ENCODE measurements around the gene SWSAP1.

SWSAP1 gene

DNA sequence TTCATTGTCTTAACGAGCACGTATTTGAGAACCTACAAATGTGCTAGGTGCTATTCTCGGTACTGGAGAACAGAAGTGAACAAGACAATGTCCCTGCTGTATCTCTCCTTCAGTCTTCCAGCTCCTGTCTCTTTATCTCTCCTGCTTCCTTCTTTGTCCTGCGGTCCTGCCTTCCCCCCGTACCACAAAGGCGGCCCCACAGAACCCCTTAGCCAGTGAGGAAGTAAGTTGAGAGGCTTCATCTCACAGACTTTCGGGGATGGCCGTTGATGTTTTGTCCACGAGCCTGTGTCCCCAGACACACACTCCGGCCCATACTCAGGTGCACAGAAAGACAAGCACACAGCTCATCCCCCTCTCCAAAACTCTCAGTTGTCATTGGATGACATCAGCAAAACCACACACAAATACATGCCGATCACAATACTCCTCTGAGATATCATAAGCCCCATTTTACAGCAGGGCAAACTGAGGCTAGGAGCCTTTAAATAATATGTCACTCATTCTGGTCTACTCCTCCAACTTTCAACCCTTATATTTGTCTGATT lies 507 bp upstream of the SWSAP1 start (continued):
- peak; percentile 64 for TF ChIP-seq ZNF324 (tag by site-specific recombination; IDR thresholded peaks at IDR 0.05)
- TF ChIP-seq, protein P1, sequence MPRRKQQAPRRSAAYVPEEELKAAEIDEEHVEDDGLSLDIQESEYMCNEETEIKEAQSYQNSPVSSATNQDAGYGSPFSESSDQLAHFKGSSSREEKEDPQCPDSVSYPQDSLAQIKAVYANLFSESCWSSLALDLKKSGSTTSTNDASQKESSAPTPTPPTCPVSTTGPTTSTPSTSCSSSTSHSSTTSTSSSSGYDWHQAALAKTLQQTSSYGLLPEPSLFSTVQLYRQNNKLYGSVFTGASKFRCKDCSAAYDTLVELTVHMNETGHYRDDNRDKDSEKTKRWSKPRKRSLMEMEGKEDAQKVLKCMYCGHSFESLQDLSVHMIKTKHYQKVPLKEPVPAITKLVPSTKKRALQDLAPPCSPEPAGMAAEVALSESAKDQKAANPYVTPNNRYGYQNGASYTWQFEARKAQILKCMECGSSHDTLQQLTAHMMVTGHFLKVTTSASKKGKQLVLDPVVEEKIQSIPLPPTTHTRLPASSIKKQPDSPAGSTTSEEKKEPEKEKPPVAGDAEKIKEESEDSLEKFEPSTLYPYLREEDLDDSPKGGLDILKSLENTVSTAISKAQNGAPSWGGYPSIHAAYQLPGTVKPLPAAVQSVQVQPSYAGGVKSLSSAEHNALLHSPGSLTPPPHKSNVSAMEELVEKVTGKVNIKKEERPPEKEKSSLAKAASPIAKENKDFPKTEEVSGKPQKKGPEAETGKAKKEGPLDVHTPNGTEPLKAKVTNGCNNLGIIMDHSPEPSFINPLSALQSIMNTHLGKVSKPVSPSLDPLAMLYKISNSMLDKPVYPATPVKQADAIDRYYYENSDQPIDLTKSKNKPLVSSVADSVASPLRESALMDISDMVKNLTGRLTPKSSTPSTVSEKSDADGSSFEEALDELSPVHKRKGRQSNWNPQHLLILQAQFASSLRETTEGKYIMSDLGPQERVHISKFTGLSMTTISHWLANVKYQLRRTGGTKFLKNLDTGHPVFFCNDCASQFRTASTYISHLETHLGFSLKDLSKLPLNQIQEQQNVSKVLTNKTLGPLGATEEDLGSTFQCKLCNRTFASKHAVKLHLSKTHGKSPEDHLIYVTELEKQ (tag by site-specific recombination; IDR thresholded peaks at IDR 0.05; ENCODE audit: borderline replicate concordance), result 0 out of 2 replicates have a peak, but pooled peaks have one; percentile 29
- TF ChIP-seq IKZF3 (tag by site-specific recombination; IDR thresholded peaks at IDR 0.05), result no peak
- TF ChIP-seq ZNF76 (tag by site-specific recombination; IDR thresholded peaks at IDR 0.05; ENCODE audit: borderline replicate concordance, low read depth), result no peak
- TF ChIP-seq, protein P2, sequence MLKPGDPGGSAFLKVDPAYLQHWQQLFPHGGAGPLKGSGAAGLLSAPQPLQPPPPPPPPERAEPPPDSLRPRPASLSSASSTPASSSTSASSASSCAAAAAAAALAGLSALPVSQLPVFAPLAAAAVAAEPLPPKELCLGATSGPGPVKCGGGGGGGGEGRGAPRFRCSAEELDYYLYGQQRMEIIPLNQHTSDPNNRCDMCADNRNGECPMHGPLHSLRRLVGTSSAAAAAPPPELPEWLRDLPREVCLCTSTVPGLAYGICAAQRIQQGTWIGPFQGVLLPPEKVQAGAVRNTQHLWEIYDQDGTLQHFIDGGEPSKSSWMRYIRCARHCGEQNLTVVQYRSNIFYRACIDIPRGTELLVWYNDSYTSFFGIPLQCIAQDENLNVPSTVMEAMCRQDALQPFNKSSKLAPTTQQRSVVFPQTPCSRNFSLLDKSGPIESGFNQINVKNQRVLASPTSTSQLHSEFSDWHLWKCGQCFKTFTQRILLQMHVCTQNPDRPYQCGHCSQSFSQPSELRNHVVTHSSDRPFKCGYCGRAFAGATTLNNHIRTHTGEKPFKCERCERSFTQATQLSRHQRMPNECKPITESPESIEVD (tag by site-specific recombination; IDR thresholded peaks at IDR 0.05), result no peak
- TF ChIP-seq REPIN1 (tag by site-specific recombination; IDR thresholded peaks at IDR 0.05; ENCODE audit: low read depth), result no peak
- TF ChIP-seq INSM2 (tag by site-specific recombination; IDR thresholded peaks at IDR 0.05), result peak; percentile 62; the same call in 1 of the 2 replicates
- 0 out of 2 replicates have a peak, but pooled peaks have one; percentile 47 for TF ChIP-seq ZSCAN30 (tag by site-specific recombination; IDR thresholded peaks at IDR 0.05)
- no peak for TF ChIP-seq ZNF837 (tag by site-specific recombination; IDR thresholded peaks at IDR 0.05)
- TF ChIP-seq ZNF114 (tag by site-specific recombination; IDR thresholded peaks at IDR 0.05), result no peak
- TF ChIP-seq, protein P3, sequence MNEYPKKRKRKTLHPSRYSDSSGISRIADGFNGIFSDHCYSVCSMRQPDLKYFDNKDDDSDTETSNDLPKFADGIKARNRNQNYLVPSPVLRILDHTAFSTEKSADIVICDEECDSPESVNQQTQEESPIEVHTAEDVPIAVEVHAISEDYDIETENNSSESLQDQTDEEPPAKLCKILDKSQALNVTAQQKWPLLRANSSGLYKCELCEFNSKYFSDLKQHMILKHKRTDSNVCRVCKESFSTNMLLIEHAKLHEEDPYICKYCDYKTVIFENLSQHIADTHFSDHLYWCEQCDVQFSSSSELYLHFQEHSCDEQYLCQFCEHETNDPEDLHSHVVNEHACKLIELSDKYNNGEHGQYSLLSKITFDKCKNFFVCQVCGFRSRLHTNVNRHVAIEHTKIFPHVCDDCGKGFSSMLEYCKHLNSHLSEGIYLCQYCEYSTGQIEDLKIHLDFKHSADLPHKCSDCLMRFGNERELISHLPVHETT (tag by site-specific recombination; IDR thresholded peaks at IDR 0.05), result no peak
- TF ChIP-seq, protein P4, sequence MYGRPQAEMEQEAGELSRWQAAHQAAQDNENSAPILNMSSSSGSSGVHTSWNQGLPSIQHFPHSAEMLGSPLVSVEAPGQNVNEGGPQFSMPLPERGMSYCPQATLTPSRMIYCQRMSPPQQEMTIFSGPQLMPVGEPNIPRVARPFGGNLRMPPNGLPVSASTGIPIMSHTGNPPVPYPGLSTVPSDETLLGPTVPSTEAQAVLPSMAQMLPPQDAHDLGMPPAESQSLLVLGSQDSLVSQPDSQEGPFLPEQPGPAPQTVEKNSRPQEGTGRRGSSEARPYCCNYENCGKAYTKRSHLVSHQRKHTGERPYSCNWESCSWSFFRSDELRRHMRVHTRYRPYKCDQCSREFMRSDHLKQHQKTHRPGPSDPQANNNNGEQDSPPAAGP (tag by site-specific recombination; IDR thresholded peaks at IDR 0.05), result no peak
- TF ChIP-seq ZNF169 (tag by site-specific recombination; IDR thresholded peaks at IDR 0.05), result no peak
- TF ChIP-seq ZNF596 (tag by site-specific recombination; IDR thresholded peaks at IDR 0.05), result no peak
- TF ChIP-seq ZNF214 (tag by site-specific recombination; IDR thresholded peaks at IDR 0.05; ENCODE audit: borderline replicate concordance), result no peak
- TF ChIP-seq ZNF157 (tag by site-specific recombination; IDR thresholded peaks at IDR 0.05), result no peak
- no peak for TF ChIP-seq ZNF133 (tag by site-specific recombination; IDR thresholded peaks at IDR 0.05)
- no peak for TF ChIP-seq ZNF248 (tag by site-specific recombination; IDR thresholded peaks at IDR 0.05)
